ENCODE data around the gene COL5A1. TPM values are rescaled to one million over a fixed set of nuclear protein-coding genes. Genes with fewer than 3 reads are reported as not detected.

COL5A1 gene
- total and polyA plus RNA-seq, 4 donors = 12.2 to 169 (median 65.4) TPM

DNA sequence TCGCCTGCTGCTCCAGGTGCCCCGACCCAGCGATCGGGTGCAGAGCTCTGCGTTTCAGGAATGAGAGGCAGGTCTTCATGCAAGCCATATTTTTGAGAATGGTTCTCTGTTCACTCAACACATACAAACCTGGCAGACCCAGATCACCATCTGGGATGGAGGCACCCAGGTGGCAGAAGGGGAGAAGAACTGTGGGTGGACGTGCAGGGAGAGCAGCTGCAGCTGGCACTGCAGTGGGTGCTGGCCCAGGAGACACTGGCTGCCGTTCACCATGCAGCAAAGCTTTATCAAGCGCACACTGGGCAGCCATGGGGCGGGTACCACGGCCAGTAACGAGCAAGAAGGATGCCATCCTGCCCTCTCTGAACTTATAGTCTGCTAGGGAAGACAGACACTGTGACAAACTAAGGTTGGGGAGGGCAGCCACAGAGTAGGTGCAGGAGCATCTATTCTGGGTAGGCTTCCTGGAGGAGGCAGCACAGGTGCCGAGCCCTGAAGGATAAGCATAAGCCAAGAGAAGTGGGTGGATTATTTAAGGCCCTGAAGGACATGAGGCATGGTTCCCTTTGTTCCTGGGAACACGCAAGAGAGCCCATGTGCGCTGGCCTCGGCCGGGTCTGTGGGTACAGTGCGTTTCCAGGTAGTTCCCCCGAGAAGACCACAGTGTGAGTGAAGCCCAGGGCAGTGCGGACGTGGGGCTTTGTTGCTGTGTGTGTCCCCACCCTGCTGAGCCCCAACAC is 192.8 kb downstream of the COL5A1 start:
- no peak for TF ChIP-seq CTCF (IDR thresholded peaks at IDR 0.05; ENCODE audit: control extremely low read depth, extremely low read depth)
- peaks cover 0 to 3% (median 0%) of the 10 kb centered on the region in 4 donors for H3K9me3 ChIP-seq (ENCODE audit: control insufficient read depth in 4 of 4, insufficient read depth in 3 of 4, low read length in 3 of 4)
- DNase-seq = no peak
- no peak for ATAC-seq (ENCODE audit: insufficient read depth, low FRiP score)
- no peaks in the 10 kb centered on the region for H3K4me1 ChIP-seq (ENCODE audit: control insufficient read depth in 5 of 5, insufficient read depth in 5 of 5, low read length in 5 of 5)
- no peaks in the 10 kb centered on the region for H3K27me3 ChIP-seq (ENCODE audit: control insufficient read depth in 3 of 3, insufficient read depth in 3 of 3, low read length in 2 of 3)
- no peak overlapping the region for H3K9ac ChIP-seq (ENCODE audit: insufficient read depth in 1 of 2, low read length in 2 of 2)
- WGBS, 2 donors = 89 to 94% methylated on average over 20 of the region's 20 CpGs
- no peak overlapping the region for H3K27ac ChIP-seq (ENCODE audit: low read depth in 1 of 2, low read length in 1 of 2)
- no peak overlapping the region for H3K4me3 ChIP-seq
- H3K36me3 ChIP-seq (ENCODE audit: control insufficient read depth in 4 of 4, insufficient read depth in 4 of 4, low read length in 4 of 4) = peaks cover 0 to 20% (median 7%) of the 10 kb centered on the region in 4 donors

GRCh38 chr9:134834957-134835419 is 193.4 kb downstream of the COL5A1 start:
- H3K9me3 ChIP-seq (ENCODE audit: control insufficient read depth in 4 of 4, insufficient read depth in 3 of 4, low read length in 3 of 4) = peaks cover 0 to 3% (median 0%) of the 10 kb centered on the region in 4 donors
- no peak overlapping the region for H3K4me3 ChIP-seq
- H3K36me3 ChIP-seq (ENCODE audit: control insufficient read depth in 4 of 4, insufficient read depth in 4 of 4, low read length in 4 of 4) = peaks cover 0 to 20% (median 8%) of the 10 kb centered on the region in 4 donors
- no peaks in the 10 kb centered on the region for H3K27me3 ChIP-seq (ENCODE audit: control insufficient read depth in 3 of 3, insufficient read depth in 3 of 3, low read length in 2 of 3)
- ATAC-seq (ENCODE audit: insufficient read depth, low FRiP score) = no peak
- no peak overlapping the region for H3K9ac ChIP-seq (ENCODE audit: insufficient read depth in 1 of 2, low read length in 2 of 2)
- WGBS, 2 donors = 91 to 95% methylated on average over 25 of the region's 25 CpGs
- H3K27ac ChIP-seq (ENCODE audit: low read depth in 1 of 2, low read length in 1 of 2) = no peak overlapping the region
- no peak for DNase-seq
- no peaks in the 10 kb centered on the region for H3K4me1 ChIP-seq (ENCODE audit: control insufficient read depth in 5 of 5, insufficient read depth in 5 of 5, low read length in 5 of 5)
- no peak for TF ChIP-seq CTCF (IDR thresholded peaks at IDR 0.05; ENCODE audit: control extremely low read depth, extremely low read depth)

DNA sequence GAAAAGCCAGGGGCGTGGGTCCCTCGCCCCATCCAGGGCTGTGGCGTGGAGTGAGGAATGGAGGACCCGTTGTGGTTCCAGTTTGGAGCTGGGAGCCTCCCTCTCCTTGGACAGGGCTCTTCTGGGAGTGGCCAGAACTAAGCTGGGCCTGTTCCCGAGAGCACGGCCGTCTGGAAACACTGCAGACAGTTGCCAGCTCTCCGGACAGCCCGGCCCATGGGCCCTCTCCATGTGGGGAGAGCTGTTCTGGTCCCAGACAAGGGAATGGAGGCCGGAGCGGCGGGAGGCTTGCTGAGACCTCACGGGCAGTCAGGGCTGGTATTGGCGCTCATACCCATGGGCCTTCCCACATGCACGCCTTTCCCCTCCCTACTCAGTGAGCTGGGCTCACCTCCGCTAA is 193.8 kb downstream of the COL5A1 start:
- no peaks in the 10 kb centered on the region for H3K27me3 ChIP-seq (ENCODE audit: control insufficient read depth in 3 of 3, insufficient read depth in 3 of 3, low read length in 2 of 3)
- WGBS, 2 donors = 89 to 95% methylated on average over 16 of the region's 16 CpGs
- ATAC-seq (ENCODE audit: insufficient read depth, low FRiP score) = no peak

More for the DNA sequence above, 193.8 kb downstream of the COL5A1 start:
- H3K9me3 ChIP-seq (ENCODE audit: control insufficient read depth in 4 of 4, insufficient read depth in 3 of 4, low read length in 3 of 4) = peaks cover 0 to 3% (median 0%) of the 10 kb centered on the region in 4 donors
- H3K27ac ChIP-seq (ENCODE audit: low read depth in 1 of 2, low read length in 1 of 2) = no peak overlapping the region
- H3K4me3 ChIP-seq = no peak overlapping the region
- TF ChIP-seq CTCF (IDR thresholded peaks at IDR 0.05; ENCODE audit: control extremely low read depth, extremely low read depth) = no peak
- no peak for DNase-seq
- no peak overlapping the region for H3K9ac ChIP-seq (ENCODE audit: insufficient read depth in 1 of 2, low read length in 2 of 2)
- peaks cover 0 to 24% (median 9%) of the 10 kb centered on the region in 4 donors for H3K36me3 ChIP-seq (ENCODE audit: control insufficient read depth in 4 of 4, insufficient read depth in 4 of 4, low read length in 4 of 4)
- no peaks in the 10 kb centered on the region for H3K4me1 ChIP-seq (ENCODE audit: control insufficient read depth in 5 of 5, insufficient read depth in 5 of 5, low read length in 5 of 5)

Measured in lung (tissue), 12 donors.